GM19467 (cell line): ENCODE measurements around the gene NEUROG1.
"Not testable (repeated sequence)": the region's sequence is repeated elsewhere in the genome, so short reads cannot be mapped to it uniquely, and the experiment has no call there.

ENCODE experiments used
- ATAC-seq: cut with Tn5 transposase; IDR thresholded peaks from one replicate; pipeline ENCODE4 v1.9.1; 2021; ENCODE audit warnings: mild to moderate bottlenecking, moderate library complexity; ENCODE audit not compliant: unreplicated experiment

The NEUROG1 gene

GRCh38 chr5:135497971-135498636 lies 37.7 kb downstream of the NEUROG1 start:
- ATAC-seq: no peak

DNA sequence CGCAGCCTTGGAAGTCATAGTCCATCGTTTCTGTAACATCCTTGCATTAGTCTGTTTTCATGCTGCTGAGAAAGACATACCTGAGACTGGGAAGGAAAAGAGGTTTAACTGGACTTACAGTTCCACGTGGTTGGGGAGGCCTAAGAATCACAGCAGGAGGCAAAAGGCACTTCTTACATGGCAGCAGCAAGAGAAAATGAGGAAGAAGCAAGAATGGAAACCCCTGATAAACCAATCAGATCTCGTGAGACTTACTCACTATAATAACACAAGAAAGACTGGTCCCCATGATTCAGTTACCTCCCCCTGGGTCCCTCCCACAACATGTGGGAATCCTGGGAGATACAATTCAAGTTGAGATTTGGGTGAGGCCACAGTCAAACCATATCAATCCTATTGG lies 40.2 kb downstream of the NEUROG1 start:
- not testable (repeated sequence) for ATAC-seq

GRCh38 chr5:135494196-135494595 lies 41.6 kb downstream of the NEUROG1 start:
- ATAC-seq: no peak

DNA sequence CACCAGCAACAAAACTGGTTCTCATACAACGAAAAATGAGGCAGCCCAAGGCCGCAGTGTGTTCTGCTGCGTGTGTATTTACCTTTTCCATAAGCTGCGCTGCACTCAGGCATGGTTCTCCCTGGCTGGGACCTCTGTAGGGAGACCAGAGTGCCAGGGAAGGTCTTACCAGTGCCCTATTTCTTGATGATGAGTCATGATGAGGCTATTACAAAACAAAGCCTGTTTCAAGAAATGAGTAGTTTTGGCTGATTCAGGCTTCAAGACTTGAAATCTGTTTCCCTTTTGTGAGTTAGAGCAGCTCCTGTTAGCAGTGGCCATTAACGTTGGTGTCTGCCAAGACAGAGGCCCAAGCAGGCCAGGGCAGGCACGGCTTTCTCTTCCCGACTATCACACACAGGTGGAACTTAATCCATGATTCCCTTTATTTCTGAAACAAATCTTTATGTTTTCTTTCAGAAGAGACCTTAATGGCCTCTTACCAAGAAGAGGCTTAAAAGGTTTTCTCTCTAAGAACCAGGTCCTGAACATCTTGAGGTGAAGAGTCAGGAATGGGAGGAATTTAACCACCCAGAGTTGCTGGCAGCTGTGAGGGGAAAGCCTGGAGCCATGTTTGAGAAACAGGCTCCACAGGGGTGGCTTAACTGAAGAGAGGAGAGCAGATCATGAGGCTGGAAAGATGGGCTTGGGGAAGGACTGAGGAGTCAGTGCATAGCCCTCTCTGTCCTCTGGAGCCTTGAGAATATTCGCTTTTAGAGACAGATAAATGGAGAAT lies 42.2 kb downstream of the NEUROG1 start:
- ATAC-seq: no peak

DNA sequence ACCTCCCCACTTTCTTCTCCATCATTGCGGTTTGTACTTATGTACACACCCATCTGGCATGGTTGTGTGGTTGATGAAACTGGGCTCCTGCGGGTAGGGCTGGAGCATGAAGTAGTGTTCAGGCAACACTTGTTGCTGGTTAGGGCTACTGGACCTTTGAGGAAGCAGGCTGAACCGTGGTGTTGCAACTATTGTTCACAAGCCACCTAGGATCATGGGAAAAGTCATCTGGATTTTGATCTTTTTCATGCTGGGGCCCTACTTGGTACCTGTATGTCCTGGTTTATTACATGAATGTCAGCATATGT lies 43.5 kb downstream of the NEUROG1 start:
- ATAC-seq: no peak

- ATAC-seq: no peak
These were observed 44.0 kb downstream of the NEUROG1 start for GRCh38 chr5:135491552-135492318.

GRCh38 chr5:135491038-135491551 lies 44.7 kb downstream of the NEUROG1 start:
- no peak for ATAC-seq

- no peak for ATAC-seq
These were observed 45.3 kb downstream of the NEUROG1 start for GRCh38 chr5:135490245-135491037.

- ATAC-seq: no peak
These were observed 46.1 kb downstream of the NEUROG1 start for GRCh38 chr5:135489466-135490244.

- ATAC-seq: no peak
These were observed 46.9 kb downstream of the NEUROG1 start for GRCh38 chr5:135488727-135489465.

GRCh38 chr5:135487839-135488514 lies 47.8 kb downstream of the NEUROG1 start:
- ATAC-seq: no peak

GRCh38 chr5:135487037-135487395 lies 48.7 kb downstream of the NEUROG1 start:
- ATAC-seq: no peak

GRCh38 chr5:135486131-135487036 lies 49.4 kb downstream of the NEUROG1 start:
- no peak for ATAC-seq

GRCh38 chr5:135484674-135485086 lies 51.1 kb downstream of the NEUROG1 start:
- no peak for ATAC-seq
